Common myeloid progenitor, CD34-positive (primary cell): ENCODE results near the gene C20orf204.

ENCODE experiments used
- CTCF ChIA-PET: fragments of 350-600 bp; sonication (Branson Sonifier 250); formaldehyde crosslinking; loops from one replicate; lab custom pipeline; 2021; ENCODE audit warnings: antibody characterized with exemption; lab: Charles Lee
- POLR2A ChIA-PET: fragments of 350-600 bp; sonication (Branson Sonifier 250); formaldehyde crosslinking; loops from one replicate; lab custom pipeline; 2021; ENCODE audit warnings: antibody characterized with exemption; lab: Charles Lee
- DNase-seq, 3 donors: peaks; one replicate each; pipeline versions ENCODE4 v3.0.0 to v3.0.0-alpha.2; 2013
- H3K27ac ChIP-seq, 2 experiments: 1 replicate in 1 of 2; 2 replicates in 1 of 2; pipeline ENCODE4 v1.7.0; 2013; ENCODE audit warnings: inconsistent platforms in 2 of 2, low read length in 2 of 2, mild to moderate bottlenecking in 2 of 2, low read depth in 1 of 2, moderate library complexity in 1 of 2; ENCODE audit not compliant: severe bottlenecking in 2 of 2, insufficient read depth in 1 of 2, poor library complexity in 1 of 2
- H3K27me3 ChIP-seq, 5 experiments: replicated peaks in 2 of 5; 1 replicate in 3 of 5; 2 replicates in 2 of 5; pipeline versions ENCODE4 v1.6.1 to v1.7.0; 2013; ENCODE audit warnings: low read length in 4 of 5, mild to moderate bottlenecking in 2 of 5, moderate library complexity in 2 of 5, inconsistent platforms in 1 of 5; ENCODE audit not compliant: insufficient read depth in 5 of 5, control insufficient read depth in 4 of 5
- H3K36me3 ChIP-seq, 4 experiments: 1 replicate in 2 of 4; 2 replicates in 2 of 4; pipeline versions ENCODE4 v1.6.1 to v1.7.0; 2013; ENCODE audit warnings: low read length in 3 of 4, control low read depth in 1 of 4, mild to moderate bottlenecking in 1 of 4; ENCODE audit not compliant: control insufficient read depth in 4 of 4, insufficient read depth in 4 of 4
- H3K4me1 ChIP-seq, 4 experiments: 1 replicate in 3 of 4; 2 replicates in 1 of 4; pipeline versions ENCODE4 v1.6.1 to v1.7.1; 2013; ENCODE audit warnings: low read length in 3 of 4, mild to moderate bottlenecking in 3 of 4, control low read depth in 1 of 4, inconsistent platforms in 1 of 4, moderate library complexity in 1 of 4; ENCODE audit not compliant: control insufficient read depth in 4 of 4, insufficient read depth in 4 of 4; ENCODE audit errors: control extremely low read depth in 1 of 4
- H3K4me3 ChIP-seq, 7 experiments: 1 replicate in 4 of 7; 2 replicates in 3 of 7; pipeline versions ENCODE4 v1.5.1 to v1.7.0; 2013; ENCODE audit warnings: mild to moderate bottlenecking in 7 of 7, low read length in 6 of 7, moderate library complexity in 6 of 7, inconsistent platforms in 2 of 7, low read depth in 2 of 7, control low read depth in 1 of 7; ENCODE audit not compliant: insufficient read depth in 4 of 7, control insufficient read depth in 1 of 7; ENCODE audit errors: extremely low read depth in 1 of 7
- H3K9me3 ChIP-seq, 5 experiments: 1 replicate in 4 of 5; 2 replicates in 1 of 5; pipeline versions ENCODE4 v1.6.1 to v1.7.1; 2013; ENCODE audit warnings: low read length in 4 of 5, mild to moderate bottlenecking in 2 of 5, inconsistent platforms in 1 of 5, low read depth in 1 of 5, moderate library complexity in 1 of 5; ENCODE audit not compliant: control insufficient read depth in 4 of 5, insufficient read depth in 2 of 5; ENCODE audit errors: control extremely low read depth in 1 of 5
- WGBS: methylation state at CpG from one replicate; pipeline ENCODE4 v1.1.5; 2013; ENCODE audit not compliant: insufficient coverage; 5-methylcytosine and 5-hydroxymethylcytosine counted together

C20orf204 gene

DNA sequence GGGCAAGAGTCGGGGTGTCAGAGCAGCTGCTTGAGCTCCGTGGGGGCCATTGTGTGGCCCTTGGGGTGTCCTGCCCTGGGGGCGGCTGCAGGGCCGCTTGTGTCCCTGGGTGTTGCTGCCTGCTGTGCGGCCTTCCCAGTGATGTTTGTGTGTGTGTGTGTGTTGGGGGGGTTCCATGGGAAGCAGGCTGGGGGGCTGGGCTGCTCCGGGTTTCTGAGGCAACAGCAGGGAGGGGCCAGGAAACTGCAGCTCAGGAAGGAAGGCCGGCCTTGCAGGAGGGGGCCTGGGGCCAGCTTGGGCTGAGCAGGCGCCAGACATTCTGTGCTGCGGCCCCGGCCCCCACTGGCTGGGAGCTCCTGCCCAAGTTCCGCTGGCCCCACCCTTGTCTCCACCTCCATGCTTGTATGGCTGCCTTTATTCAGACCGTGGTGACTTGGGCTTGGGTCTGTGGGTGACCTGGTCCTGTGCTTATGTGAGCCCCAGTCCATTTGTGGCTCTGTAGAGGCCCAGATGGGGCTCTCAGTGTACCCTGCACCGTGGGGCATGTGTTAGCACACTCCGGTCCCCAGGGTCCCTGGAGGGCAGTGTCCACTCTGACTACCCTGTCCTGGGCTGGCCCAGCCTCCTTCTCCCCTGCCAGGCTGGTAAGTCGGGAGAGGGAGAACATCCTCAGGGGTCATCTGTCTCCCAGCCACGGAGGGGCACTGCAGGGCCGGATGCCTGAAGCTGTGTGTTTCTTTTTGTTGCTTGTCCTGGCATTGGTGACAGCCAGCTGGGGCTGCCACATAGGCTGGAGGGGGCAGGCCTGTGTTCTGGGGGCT is 18.1 kb downstream of the C20orf204 start:
- Histone ChIP-seq H3K27me3 (peaks cover 0 to 12% (median 0%) of the 10 kb centered on the region in 5 experiments), H3K9me3 (no peaks in the 10 kb centered on the region), H3K4me1 (peaks cover 2 to 87% (median 80%) of the 10 kb centered on the region in 4 experiments), H3K36me3 (no peaks in the 10 kb centered on the region), H3K4me3 (peak overlapping the region in 5 of 7 experiments; percentile 3 to 59 (median 48)), H3K27ac (peak overlapping the region in 1 of 2 experiments; percentile 34)
- DNase-seq = peak in 2 of 3 donors; percentile 51 to 52
- ChIA-PET CTCF (interaction anchor here (0.6 to 15.2 kb wide), 13 partner anchors 9 to 74 kb away, joined by 3 to 187 read pairs (median 5); partner anchors contain the start of genes C20orf204, LKAAEAR1, OPRL1 and RGS19), POLR2A (interaction anchor here (0.8 to 1.4 kb wide), 6 partner anchors 9 to 67 kb away, joined by 3 to 7 read pairs (median 3); partner anchors contain the start of genes OPRL1, RGS19 and TCEA2)
- 0% methylated on average over 10 of the region's 17 CpGs for WGBS

DNA sequence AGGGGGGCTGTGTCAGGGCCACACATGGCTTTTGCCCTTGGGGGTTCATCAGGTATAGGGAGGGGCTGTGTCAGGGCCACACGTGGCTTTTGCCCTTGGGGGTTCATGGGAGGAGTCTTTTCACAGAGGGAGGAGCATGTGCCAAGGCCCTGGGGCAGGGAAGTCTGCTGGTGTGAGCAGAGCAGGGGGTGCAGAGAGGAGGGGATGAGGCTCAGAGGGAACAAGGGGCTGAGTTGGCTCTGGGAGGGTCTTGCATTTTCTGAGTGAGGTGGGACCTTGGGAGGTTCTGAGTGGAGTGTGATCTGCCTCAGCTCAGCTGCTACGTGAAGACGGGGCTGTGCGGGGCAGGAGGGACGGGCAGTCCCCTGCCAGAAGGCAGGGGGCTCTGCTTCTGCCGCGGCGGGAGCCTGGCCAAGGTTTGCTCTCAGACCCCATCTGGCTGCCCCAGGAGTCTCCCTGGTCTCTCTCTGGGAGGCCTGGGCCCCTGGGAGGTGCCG is 19.5 kb downstream of the C20orf204 start:
- peak overlapping the region in 1 of 2 experiments; percentile 34 for H3K27ac ChIP-seq
- no peak overlapping the region for H3K4me3 ChIP-seq
- ChIA-PET CTCF (interaction anchor here (2.5 to 15.2 kb wide), 2 partner anchors 14 to 17 kb away, joined by 12 to 187 read pairs; partner anchors contain the start of gene C20orf204), POLR2A (no interaction called here)
- DNase-seq = no peak
- H3K4me1 ChIP-seq = peaks cover 2 to 78% (median 71%) of the 10 kb centered on the region in 4 experiments
- no peaks in the 10 kb centered on the region for H3K9me3 ChIP-seq
- H3K27me3 ChIP-seq = peaks cover 0 to 4% (median 0%) of the 10 kb centered on the region in 5 experiments
- H3K36me3 ChIP-seq = no peaks in the 10 kb centered on the region
- 95% methylated on average over 7 of the region's 9 CpGs for WGBS

DNA sequence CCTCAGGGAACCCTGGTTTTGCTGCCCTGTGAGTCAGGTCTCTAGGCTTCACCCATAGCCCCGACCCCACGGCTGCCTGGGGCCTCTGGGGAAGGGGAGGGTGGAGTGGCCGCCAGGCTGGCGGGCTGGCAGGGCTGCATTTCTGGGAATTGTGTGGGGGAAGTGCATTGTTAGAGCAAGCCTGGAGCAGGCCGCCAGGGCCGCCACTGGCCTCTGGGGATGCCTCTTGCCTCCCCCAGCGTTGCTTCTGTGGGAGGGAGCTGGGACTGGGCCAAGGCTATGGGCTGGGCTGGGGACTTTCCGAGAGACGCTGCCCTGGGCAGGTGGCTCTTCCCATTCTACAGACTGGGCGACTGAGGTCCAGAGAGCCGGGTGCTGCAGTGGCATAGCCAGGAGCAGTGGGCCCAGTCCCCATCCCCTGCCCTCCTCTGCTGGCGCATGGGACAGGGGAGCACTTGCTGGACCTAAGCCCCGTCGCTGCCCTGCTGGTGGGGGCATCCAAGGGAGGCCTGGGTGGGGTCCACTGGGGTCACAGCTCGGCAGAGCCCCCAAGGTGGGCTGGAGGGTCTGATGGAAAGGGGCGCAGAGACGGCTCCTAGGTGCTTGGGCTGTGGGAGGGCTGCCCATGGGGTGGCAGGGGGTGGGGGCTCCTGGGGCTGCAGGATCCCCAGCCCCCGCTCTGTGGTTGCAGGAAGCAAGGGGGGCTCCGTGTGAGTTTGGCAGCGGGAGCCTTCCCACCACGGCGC is 20.1 kb downstream of the C20orf204 start:
- Histone ChIP-seq H3K4me3 (no peak overlapping the region), H3K4me1 (peaks cover 2 to 72% (median 65%) of the 10 kb centered on the region in 4 experiments), H3K9me3 (no peaks in the 10 kb centered on the region), H3K27me3 (no peaks in the 10 kb centered on the region), H3K27ac (peak overlapping the region in 1 of 2 experiments; percentile 34), H3K36me3 (no peaks in the 10 kb centered on the region)
- WGBS = 56% methylated on average over 12 of the region's 22 CpGs
- CTCF ChIA-PET = interaction anchor here (1.5 to 15.2 kb wide), 5 partner anchors 13 to 76 kb away, joined by 5 to 187 read pairs (median 12); partner anchors contain the start of genes C20orf204, PRPF6 and SAMD10
- no peak for DNase-seq
- POLR2A ChIA-PET = no interaction called here

DNA sequence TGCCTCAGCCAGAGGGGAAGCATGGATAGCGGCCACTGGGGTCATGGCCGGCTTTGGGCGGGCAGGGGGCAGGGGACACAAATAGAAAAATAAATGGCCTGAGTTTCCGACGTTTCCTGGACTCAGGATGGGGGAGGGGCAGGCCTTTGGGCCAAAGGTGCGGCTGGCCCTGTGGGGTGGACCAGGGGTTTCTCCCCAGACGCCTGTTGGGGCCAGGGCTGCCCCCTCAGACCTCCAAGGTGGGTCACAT is 20.6 kb downstream of the C20orf204 start:
- whole genome bisulfite sequencing = 43% methylated on average over 6 of the region's 7 CpGs

DNA sequence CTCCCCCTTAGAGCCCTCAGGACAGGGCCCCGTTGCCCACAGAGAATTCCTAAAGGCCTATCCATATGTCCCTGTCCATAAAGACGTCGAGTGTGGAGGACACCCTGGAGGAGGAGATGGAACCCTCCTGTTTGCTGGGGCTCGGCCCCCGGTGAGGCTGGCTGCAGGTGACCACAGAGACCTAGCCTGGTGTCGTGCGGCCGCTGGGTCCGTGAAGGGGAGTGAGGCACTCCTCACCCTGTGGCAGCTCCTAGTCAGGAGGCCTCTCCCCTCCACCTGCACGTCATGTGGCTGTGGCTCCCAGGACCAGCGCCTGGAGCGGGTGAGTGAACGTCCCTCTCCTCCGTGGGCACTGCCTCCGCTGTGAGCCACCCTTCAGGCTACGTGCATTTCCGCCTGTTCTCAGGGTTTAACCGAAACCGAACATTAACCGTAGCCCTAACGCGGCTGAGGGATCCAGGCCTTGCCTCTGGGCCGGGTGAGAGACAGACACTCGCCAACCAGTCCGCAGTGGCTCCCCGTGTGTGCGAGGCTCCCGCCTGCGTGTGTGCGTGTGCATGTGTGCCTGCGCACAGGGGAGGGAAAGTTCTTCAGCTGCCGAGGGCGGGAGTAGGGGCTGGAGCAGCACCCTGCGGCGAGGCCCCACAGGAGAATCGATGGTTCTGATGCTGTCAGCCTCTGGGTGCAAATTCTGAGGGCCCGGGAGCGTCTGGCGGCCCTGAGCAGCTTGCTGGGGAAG is 21.1 kb downstream of the C20orf204 start:
- no peaks in the 10 kb centered on the region for H3K27me3 ChIP-seq
- peaks cover 2 to 64% (median 61%) of the 10 kb centered on the region in 4 experiments for H3K4me1 ChIP-seq
- POLR2A ChIA-PET = no interaction called here
- 57% methylated on average over 33 of the region's 39 CpGs for WGBS
- peak in 2 of 3 donors; percentile 48 to 54 for DNase-seq
- no peaks in the 10 kb centered on the region for H3K9me3 ChIP-seq
- CTCF ChIA-PET = interaction anchor here (0.5 to 15.2 kb wide), 13 partner anchors 12 to 175 kb away, joined by 3 to 187 read pairs (median 5); partner anchors contain the start of genes C20orf204, PRPF6, RGS19 and SAMD10
- H3K36me3 ChIP-seq = no peaks in the 10 kb centered on the region
- no peak overlapping the region for H3K27ac ChIP-seq
- H3K4me3 ChIP-seq = peak overlapping the region in 3 of 7 experiments; percentile 33 to 61 (median 36)

More for the DNA sequence above, 20.6 kb downstream of the C20orf204 start:
- ChIA-PET POLR2A (no interaction called here), CTCF (interaction anchor here (1.5 to 15.2 kb wide), 7 partner anchors 12 to 76 kb away, joined by 5 to 187 read pairs (median 12); partner anchors contain the start of genes C20orf204, PRPF6 and SAMD10)
- no peaks in the 10 kb centered on the region for H3K36me3 ChIP-seq
- no peak for DNase-seq
- H3K4me3 ChIP-seq = no peak overlapping the region
- H3K9me3 ChIP-seq = no peaks in the 10 kb centered on the region
- no peak overlapping the region for H3K27ac ChIP-seq
- H3K4me1 ChIP-seq = peaks cover 2 to 67% (median 64%) of the 10 kb centered on the region in 4 experiments
- no peaks in the 10 kb centered on the region for H3K27me3 ChIP-seq
